CD4-positive, alpha-beta T cell treated with Interleukin-6 at 100 ng/mL for 8 hours (primary cell): ENCODE results near the gene CCDC86.

Source experiments
- DNase-seq: peaks from one replicate; pipeline ENCODE4 v3.0.0-alpha.2; 2020; ENCODE audit warnings: mixed read lengths, low spot score

CCDC86 gene

GRCh38 chr11:60831501-60832079 is 10.3 kb upstream of the CCDC86 start:
- no peak for DNase-seq

GRCh38 chr11:60834742-60835533 is 7.0 kb upstream of the CCDC86 start:
- no peak for DNase-seq

- DNase-seq: no peak
Observed at GRCh38 chr11:60835534-60835846, 6.4 kb upstream of the CCDC86 start.

- no peak for DNase-seq
Observed at GRCh38 chr11:60836866-60837515, 4.9 kb upstream of the CCDC86 start.

GRCh38 chr11:60838132-60838531 is 3.8 kb upstream of the CCDC86 start:
- no peak for DNase-seq

- no peak for DNase-seq
Observed at GRCh38 chr11:60840470-60841430, 1.2 kb upstream of the CCDC86 start.

GRCh38 chr11:60842668-60843600 is 1.0 kb downstream of the CCDC86 start:
- no peak for DNase-seq

- DNase-seq: no peak
Observed at GRCh38 chr11:60844045-60844869, 2.3 kb downstream of the CCDC86 start.

- no peak for DNase-seq
Observed at GRCh38 chr11:60844870-60845221, 2.9 kb downstream of the CCDC86 start.

GRCh38 chr11:60845338-60845737 is 3.4 kb downstream of the CCDC86 start:
- DNase-seq: no peak

GRCh38 chr11:60847281-60847680 is 5.4 kb downstream of the CCDC86 start:
- DNase-seq: no peak

GRCh38 chr11:60847896-60848295 is 6.0 kb downstream of the CCDC86 start:
- DNase-seq: no peak

- no peak for DNase-seq
Observed at GRCh38 chr11:60848714-60849151, 6.8 kb downstream of the CCDC86 start.

- DNase-seq: no peak
Observed at GRCh38 chr11:60849641-60850520, 8.0 kb downstream of the CCDC86 start.

GRCh38 chr11:60851327-60852104 is 9.6 kb downstream of the CCDC86 start:
- no peak for DNase-seq

- no peak for DNase-seq
Observed at GRCh38 chr11:60852117-60852981, 10.4 kb downstream of the CCDC86 start.
